Activated naive CD8-positive, alpha-beta T cell treated with anti-CD3 and anti-CD28 coated beads, Interleukin-2, amount 10 ng/mL, durations not matched to agents 7 days and 5 days (primary cell): ENCODE results near the gene RCAN3. TPM values are rescaled to one million over a fixed set of nuclear protein-coding genes. Genes with fewer than 3 reads are reported as not detected.
"Not testable (repeated sequence)": the region's sequence is repeated elsewhere in the genome, so short reads cannot be mapped to it uniquely, and the experiment has no call there.

Experiments
- ATAC-seq: fragments of 150-1000 bp; cut with Tn5 transposase; one replicate; pipeline ENCODE4 v1.10.0; 2021; ENCODE audit warnings: low read depth, moderate library complexity
- POLR2A ChIA-PET: fragments of 350-600 bp; sonication (Branson Sonifier 250); formaldehyde crosslinking; loops from one replicate; lab custom pipeline; 2021; ENCODE audit warnings: antibody characterized with exemption; lab: Charles Lee
- DNase-seq: peaks from one replicate; pipeline ENCODE4 v3.0.0; 2021
- H3K27ac Mint-ChIP-seq: one replicate; pipeline ENCODE4 v1.8.0; 2022; ENCODE audit warnings: mild to moderate bottlenecking, mixed read lengths
- H3K27me3 Mint-ChIP-seq: one replicate; pipeline ENCODE4 v1.8.0; 2022; ENCODE audit warnings: mild to moderate bottlenecking, moderate library complexity, mixed read lengths
- H3K36me3 Mint-ChIP-seq: one replicate; pipeline ENCODE4 v1.8.0; 2021; ENCODE audit warnings: mild to moderate bottlenecking, mixed read lengths
- H3K4me1 Mint-ChIP-seq: one replicate; pipeline ENCODE4 v1.8.0; 2021; ENCODE audit warnings: mixed read lengths
- H3K4me3 Mint-ChIP-seq: one replicate; pipeline ENCODE4 v1.8.0; 2022; ENCODE audit warnings: mild to moderate bottlenecking, moderate library complexity, mixed read lengths
- H3K9me3 Mint-ChIP-seq: one replicate; pipeline ENCODE4 v1.8.0; 2021; ENCODE audit warnings: mixed read lengths
- total RNA-seq, 2 experiments: library from RNA; stranded (reverse); gene quantifications; one replicate each; pipeline ENCODE4 v1.2.3, GENCODE V29; 2021

Gene RCAN3
- total RNA-seq, 2 experiments from 2014 or later: 77.4 to 84.8 TPM

GRCh38 chr1:24548070-24548469 lies 45.4 kb downstream of the RCAN3 start:
- no peak for ATAC-seq
- no peaks in the 10 kb centered on the region for H3K36me3 Mint-ChIP-seq
- POLR2A ChIA-PET: interaction anchor here (0.7 kb wide), 1 partner anchor 394 kb away, joined by 5 read pairs; no protein-coding TSS in a partner anchor
- H3K4me1 Mint-ChIP-seq: peaks cover 17% of the 10 kb centered on the region
- no peak overlapping the region for H3K27ac Mint-ChIP-seq
- peaks cover 10% of the 10 kb centered on the region for H3K27me3 Mint-ChIP-seq
- no peaks in the 10 kb centered on the region for H3K9me3 Mint-ChIP-seq
- DNase-seq: no peak
- H3K4me3 Mint-ChIP-seq: no peak overlapping the region

- H3K36me3 Mint-ChIP-seq, POLR2A ChIA-PET: not testable (repeated sequence)
Observed at GRCh38 chr1:24549210-24549609, 46.6 kb downstream of the RCAN3 start.

GRCh38 chr1:24551290-24551959 lies 48.8 kb downstream of the RCAN3 start:
- H3K4me1 Mint-ChIP-seq: peaks cover 4% of the 10 kb centered on the region
- H3K27ac Mint-ChIP-seq: no peak overlapping the region
- ATAC-seq (no peak), DNase-seq (no peak)
- H3K9me3 Mint-ChIP-seq: no peaks in the 10 kb centered on the region
- peaks cover 29% of the 10 kb centered on the region for H3K27me3 Mint-ChIP-seq
- no peak overlapping the region for H3K4me3 Mint-ChIP-seq
- POLR2A ChIA-PET: no interaction called here
- no peaks in the 10 kb centered on the region for H3K36me3 Mint-ChIP-seq

More at GRCh38 chr1:24549210-24549609, 46.6 kb downstream of the RCAN3 start:
- ATAC-seq, DNase-seq, H3K27ac Mint-ChIP-seq, H3K9me3 Mint-ChIP-seq, H3K4me3 Mint-ChIP-seq: not testable (repeated sequence)
- H3K4me1 Mint-ChIP-seq: peaks cover 16% of the 10 kb centered on the region
- H3K27me3 Mint-ChIP-seq: peaks cover 16% of the 10 kb centered on the region

GRCh38 chr1:24551960-24552571 lies 49.4 kb downstream of the RCAN3 start:
- Mint-ChIP-seq H3K27me3 (peaks cover 29% of the 10 kb centered on the region), H3K27ac (no peak overlapping the region)

GRCh38 chr1:24553931-24554330 lies 51.3 kb downstream of the RCAN3 start:
- Mint-ChIP-seq H3K9me3 (no peaks in the 10 kb centered on the region), H3K4me3 (no peak overlapping the region), H3K27ac (no peak overlapping the region), H3K4me1 (peaks cover 15% of the 10 kb centered on the region), H3K36me3 (no peaks in the 10 kb centered on the region), H3K27me3 (peaks cover 20% of the 10 kb centered on the region)
- no peak for DNase-seq
- no peak for ATAC-seq
- POLR2A ChIA-PET: no interaction called here

More at GRCh38 chr1:24551960-24552571, 49.4 kb downstream of the RCAN3 start:
- Mint-ChIP-seq H3K36me3 (no peaks in the 10 kb centered on the region), H3K9me3 (no peaks in the 10 kb centered on the region), H3K4me3 (no peak overlapping the region), H3K4me1 (peaks cover 4% of the 10 kb centered on the region)
- no peak for ATAC-seq
- no peak for DNase-seq
- POLR2A ChIA-PET: no interaction called here

- no peaks in the 10 kb centered on the region for H3K9me3 Mint-ChIP-seq
- POLR2A ChIA-PET: no interaction called here
- no peaks in the 10 kb centered on the region for H3K36me3 Mint-ChIP-seq
- ATAC-seq (no peak), DNase-seq (no peak)
- no peak overlapping the region for H3K27ac Mint-ChIP-seq
- peaks cover 16% of the 10 kb centered on the region for H3K4me1 Mint-ChIP-seq
- no peak overlapping the region for H3K4me3 Mint-ChIP-seq
- peaks cover 23% of the 10 kb centered on the region for H3K27me3 Mint-ChIP-seq
Observed at GRCh38 chr1:24554714-24555113, 52.1 kb downstream of the RCAN3 start.

- POLR2A ChIA-PET: no interaction called here
- Mint-ChIP-seq H3K36me3 (no peaks in the 10 kb centered on the region), H3K4me3 (peak within 1 kb of the TSS; percentile 57), H3K9me3 (no peaks in the 10 kb centered on the region), H3K27ac (no peak within 1 kb of the TSS), H3K27me3 (peaks cover 23% of the 10 kb centered on the region), H3K4me1 (peaks cover 16% of the 10 kb centered on the region)
- ATAC-seq (peak; percentile 66), DNase-seq (peak; percentile 56)
Observed at GRCh38 chr1:24555591-24556413, 53.2 kb downstream of the RCAN3 start, which contains the start of gene NCMAP. Gene NCMAP, plus strand, starts transcription at chr1:24556087. Its CDS starts 39,344 bp downstream, at chr1:24595431.

GRCh38 chr1:24556414-24556795 lies 53.8 kb downstream of the RCAN3 start:
- POLR2A ChIA-PET: no interaction called here
- Mint-ChIP-seq H3K9me3 (no peaks in the 10 kb centered on the region), H3K27me3 (peaks cover 25% of the 10 kb centered on the region), H3K4me3 (peak overlapping the region; percentile 49), H3K4me1 (peaks cover 16% of the 10 kb centered on the region), H3K36me3 (no peaks in the 10 kb centered on the region), H3K27ac (no peak overlapping the region)
- ATAC-seq (no peak), DNase-seq (no peak)

GRCh38 chr1:24557220-24557619 lies 54.6 kb downstream of the RCAN3 start:
- DNase-seq (no peak), ATAC-seq (no peak)
- Mint-ChIP-seq H3K36me3 (no peaks in the 10 kb centered on the region), H3K27ac (no peak overlapping the region), H3K4me3 (no peak overlapping the region), H3K27me3 (peaks cover 25% of the 10 kb centered on the region), H3K9me3 (no peaks in the 10 kb centered on the region), H3K4me1 (peaks cover 16% of the 10 kb centered on the region)
- POLR2A ChIA-PET: no interaction called here

- ATAC-seq: peak; percentile 29
- Mint-ChIP-seq H3K27me3 (peaks cover 25% of the 10 kb centered on the region), H3K27ac (no peak overlapping the region), H3K4me3 (peak overlapping the region; percentile 4), H3K36me3 (no peaks in the 10 kb centered on the region), H3K4me1 (peaks cover 16% of the 10 kb centered on the region), H3K9me3 (no peaks in the 10 kb centered on the region)
- POLR2A ChIA-PET: no interaction called here
- DNase-seq: no peak
Observed at GRCh38 chr1:24557711-24558131, 55.1 kb downstream of the RCAN3 start.

GRCh38 chr1:24558455-24558854 lies 55.8 kb downstream of the RCAN3 start:
- Mint-ChIP-seq H3K27ac (no peak overlapping the region), H3K4me3 (no peak overlapping the region)

GRCh38 chr1:24558902-24559791 lies 56.5 kb downstream of the RCAN3 start:
- no peaks in the 10 kb centered on the region for H3K36me3 Mint-ChIP-seq
- H3K4me3 Mint-ChIP-seq: no peak overlapping the region
- no peak for ATAC-seq
- DNase-seq: no peak
- POLR2A ChIA-PET: no interaction called here
- peaks cover 16% of the 10 kb centered on the region for H3K4me1 Mint-ChIP-seq
- H3K9me3 Mint-ChIP-seq: no peaks in the 10 kb centered on the region
- H3K27me3 Mint-ChIP-seq: peaks cover 23% of the 10 kb centered on the region
- no peak overlapping the region for H3K27ac Mint-ChIP-seq

More at GRCh38 chr1:24558455-24558854, 55.8 kb downstream of the RCAN3 start:
- H3K27me3 Mint-ChIP-seq: peaks cover 25% of the 10 kb centered on the region
- H3K9me3 Mint-ChIP-seq: no peaks in the 10 kb centered on the region
- DNase-seq: no peak
- POLR2A ChIA-PET: interaction anchor here (0.6 kb wide), 1 partner anchor 17 kb away, joined by 4 read pairs; no protein-coding TSS in a partner anchor
- no peaks in the 10 kb centered on the region for H3K36me3 Mint-ChIP-seq
- no peak for ATAC-seq
- H3K4me1 Mint-ChIP-seq: peaks cover 16% of the 10 kb centered on the region
